GM18526 (cell line): Measurements from ENCODE around the gene COMMD10.

ENCODE experiments used
- POLR2A ChIP-seq: IDR thresholded peaks from 3 replicates; pipeline ENCODE4 v1.6.1; 2011; ENCODE audit not compliant: insufficient read length; ENCODE audit errors: extremely low read depth

Gene COMMD10

DNA sequence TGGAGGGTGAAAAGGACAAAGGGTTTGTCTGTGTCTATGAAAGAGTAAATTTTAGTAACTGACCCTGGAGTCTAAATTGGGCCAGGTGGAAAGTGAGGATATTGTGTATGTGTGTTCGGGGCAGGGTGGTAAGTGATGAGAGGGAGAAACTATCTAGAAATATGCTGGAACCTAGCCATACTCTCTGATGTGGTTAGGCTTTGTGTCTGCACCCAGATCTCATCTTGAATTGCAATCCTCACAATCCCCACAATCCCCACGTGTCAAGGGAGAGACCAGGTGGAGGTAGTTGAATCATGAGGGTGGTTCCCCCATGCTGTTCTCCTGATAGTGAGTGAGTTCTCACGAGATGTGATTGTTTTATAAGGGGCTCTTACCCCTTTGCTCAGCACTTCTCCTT, 60.6 kb downstream of the COMMD10 start:
- no peak for TF ChIP-seq POLR2A

DNA sequence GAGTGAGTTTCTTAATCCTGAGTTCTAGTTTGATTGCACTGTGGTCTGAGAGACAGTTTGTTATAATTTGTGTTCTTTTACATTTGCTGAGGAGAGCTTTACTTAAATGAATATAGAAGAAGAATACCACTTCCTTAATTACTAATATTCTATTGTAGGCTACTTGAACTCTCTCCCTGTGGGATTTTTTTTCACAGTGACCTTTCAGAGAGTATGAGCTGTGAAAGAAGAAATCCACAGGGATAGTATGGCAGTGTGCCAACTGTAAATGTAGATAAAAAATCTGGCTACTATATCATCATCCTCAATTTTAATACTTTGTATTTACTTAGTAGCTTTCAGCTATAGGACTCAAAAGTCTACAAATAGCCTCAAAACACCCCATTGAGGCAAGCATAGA, 67.3 kb downstream of the COMMD10 start:
- no peak for TF ChIP-seq POLR2A

DNA sequence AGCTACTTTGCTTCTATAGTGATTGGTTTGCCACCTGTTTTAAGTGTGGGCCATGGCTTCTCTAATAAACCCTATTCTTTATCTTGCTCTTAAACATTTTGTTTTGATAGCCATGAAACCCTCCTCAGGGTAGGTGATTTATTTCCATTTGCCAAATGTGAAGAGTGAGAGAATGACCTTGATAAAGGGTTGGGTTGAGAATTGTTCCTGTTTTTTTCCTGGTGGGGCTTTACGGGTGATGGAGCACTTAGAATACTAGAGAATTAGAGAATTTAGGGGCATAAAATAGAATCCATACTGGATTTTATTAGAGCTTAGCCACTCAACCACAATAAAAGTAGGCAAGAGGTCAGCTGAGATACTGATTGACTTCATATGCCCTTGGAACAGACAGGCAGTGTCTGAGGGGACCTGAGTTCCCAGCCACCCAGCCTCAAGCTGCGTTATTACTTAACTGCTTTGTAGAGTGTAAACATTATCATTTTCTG, 68.9 kb downstream of the COMMD10 start:
- TF ChIP-seq POLR2A = no peak

DNA sequence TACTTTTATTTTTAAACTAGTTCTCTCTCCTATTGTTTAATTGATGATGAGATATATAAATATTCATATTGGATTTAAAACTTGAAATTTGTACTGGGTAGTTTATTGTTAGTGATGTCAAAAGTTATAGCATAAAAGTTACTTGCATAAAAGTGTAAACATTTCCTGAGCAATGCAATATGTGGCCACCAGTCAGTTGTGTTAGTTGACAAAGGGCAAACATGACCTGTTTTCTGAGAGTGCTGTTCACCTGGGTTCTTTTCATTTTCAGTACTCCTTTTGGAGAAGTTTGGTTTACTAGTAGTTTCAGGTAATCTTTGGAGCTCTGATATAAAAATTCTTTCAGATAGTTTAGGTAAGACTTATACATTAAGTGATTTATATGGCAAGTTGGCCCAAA, 69.4 kb downstream of the COMMD10 start:
- TF ChIP-seq POLR2A = no peak

DNA sequence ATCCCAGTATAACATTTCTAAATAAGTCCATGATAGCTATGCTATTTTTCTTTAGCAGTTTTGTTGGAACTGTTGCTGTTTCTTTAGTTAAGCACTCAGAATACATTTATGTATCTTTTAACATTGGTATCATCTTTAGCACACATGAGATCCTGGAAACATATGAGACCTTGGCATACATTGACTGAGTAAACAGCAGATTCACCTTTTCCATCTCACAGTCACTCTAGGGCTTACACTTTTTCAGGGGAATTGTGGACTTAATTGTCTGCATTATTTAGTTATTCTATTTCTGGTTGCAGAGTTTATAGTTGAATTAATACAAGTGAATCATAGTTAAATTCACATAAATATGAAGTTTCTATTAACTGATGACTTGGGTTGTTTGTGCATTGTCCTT, 70.1 kb downstream of the COMMD10 start:
- no peak for TF ChIP-seq POLR2A

DNA sequence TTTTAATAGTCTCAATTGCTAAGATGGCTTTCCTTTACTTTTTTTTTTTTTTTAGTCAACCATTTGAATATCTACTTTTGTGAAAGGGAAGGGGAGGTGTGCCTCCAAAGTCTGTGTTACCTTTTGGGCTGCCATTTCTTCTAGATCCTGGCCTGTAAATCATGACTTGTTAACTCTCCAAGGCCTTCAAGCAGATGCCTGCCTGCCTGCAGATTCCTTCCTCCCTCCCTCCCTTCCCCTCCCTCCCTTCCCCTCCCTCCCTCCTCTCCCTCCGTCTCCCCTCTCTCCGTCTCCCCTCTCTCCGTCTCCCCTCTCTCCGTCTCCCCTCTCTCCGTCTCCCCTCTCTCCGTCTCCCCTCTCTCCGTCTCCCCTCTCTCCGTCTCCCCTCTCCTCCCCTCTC, 73.1 kb downstream of the COMMD10 start:
- TF ChIP-seq POLR2A = no peak

DNA sequence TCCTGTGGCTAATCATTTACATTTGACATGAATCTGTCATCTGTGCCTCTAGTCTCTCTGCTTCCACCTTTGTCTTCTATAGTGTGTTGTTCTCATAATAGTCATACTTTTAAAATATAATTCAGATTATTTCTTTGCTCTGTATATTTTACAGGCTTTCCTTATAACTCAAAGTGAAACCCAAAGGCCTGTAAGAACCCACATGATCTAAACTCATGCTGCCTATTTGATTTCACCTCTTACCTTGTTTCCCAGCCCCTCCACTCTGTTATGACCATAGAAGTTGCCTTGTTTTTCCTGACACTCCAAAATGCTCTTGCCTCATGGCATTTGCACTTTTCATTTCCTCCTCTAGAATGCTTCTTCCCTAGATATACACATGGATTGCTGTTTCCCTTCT, 74.2 kb downstream of the COMMD10 start:
- no peak for TF ChIP-seq POLR2A

DNA sequence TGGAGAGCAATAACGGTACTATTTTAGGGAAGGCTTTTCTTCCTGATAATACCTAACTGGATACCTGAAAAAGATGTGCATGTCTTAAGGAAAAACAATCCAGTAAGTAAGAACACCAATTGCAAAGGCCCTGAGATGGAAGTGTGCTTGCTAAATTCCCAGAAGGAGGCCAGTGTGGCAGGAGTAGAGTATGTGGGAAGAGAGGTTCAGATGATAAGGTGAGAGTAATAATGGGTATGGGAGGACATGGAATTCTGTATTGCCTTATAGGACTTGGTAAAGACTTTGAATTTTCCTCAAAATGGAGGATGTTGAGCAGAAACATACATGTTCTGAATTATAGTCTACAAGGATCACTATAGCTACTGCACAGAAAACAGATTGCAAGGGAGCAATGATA, 89.3 kb downstream of the COMMD10 start:
- no peak for TF ChIP-seq POLR2A

DNA sequence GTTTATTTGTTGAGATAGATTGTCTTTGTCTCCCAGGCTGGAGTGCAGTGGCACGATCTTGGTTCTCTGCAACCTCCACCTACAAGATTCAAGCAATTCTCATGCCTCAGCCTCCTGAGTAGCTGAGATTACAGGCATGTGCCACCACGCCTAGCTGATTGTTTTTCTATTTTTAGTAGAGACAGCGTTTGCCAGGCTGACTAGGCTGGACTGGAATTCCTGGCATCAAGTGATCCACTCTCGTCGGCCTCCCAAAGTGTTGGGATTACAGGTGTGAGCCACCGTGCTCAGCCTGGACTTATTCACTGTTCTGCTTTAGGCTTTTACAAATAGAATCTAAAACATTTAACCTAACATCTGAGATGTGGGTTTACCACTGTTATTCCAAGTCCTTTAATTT, 91.3 kb downstream of the COMMD10 start:
- no peak for TF ChIP-seq POLR2A

DNA sequence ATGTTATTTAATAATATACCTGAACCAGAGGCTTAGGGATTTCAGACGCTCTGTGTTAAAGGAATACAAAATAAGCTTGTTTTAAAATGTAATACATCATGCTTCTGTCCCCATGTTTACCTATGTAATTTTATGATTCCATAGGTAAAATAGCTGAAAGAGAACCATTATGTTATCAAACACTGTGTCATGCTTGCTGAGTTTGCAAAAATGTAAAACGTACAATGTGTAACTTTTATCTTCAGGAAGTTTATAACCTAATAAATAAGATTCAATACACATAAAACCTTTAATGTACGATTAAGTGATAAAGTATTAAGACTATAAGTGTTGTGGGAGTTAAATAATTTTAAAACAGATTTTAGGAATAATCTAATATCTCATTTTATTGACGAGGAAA, 94.1 kb downstream of the COMMD10 start:
- no peak for TF ChIP-seq POLR2A

DNA sequence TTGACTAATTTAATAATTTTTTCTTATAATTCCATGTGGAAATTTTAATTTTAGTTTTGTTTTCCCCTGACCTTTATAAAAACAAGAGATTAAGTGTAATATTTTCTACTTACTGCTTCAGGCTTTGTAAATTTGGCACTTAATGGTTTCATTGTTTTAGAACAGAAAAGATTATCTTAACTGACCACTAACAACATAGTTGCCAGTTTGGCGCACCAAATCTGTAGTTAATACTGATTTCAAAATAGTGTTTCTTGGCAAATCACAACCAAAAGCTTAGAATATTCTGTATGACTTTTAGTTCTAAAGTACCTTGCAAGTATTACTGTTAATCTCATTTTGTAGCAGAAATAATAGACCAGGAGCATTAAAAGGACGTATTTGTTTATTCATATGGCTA, 124.3 kb downstream of the COMMD10 start:
- no peak for TF ChIP-seq POLR2A

DNA sequence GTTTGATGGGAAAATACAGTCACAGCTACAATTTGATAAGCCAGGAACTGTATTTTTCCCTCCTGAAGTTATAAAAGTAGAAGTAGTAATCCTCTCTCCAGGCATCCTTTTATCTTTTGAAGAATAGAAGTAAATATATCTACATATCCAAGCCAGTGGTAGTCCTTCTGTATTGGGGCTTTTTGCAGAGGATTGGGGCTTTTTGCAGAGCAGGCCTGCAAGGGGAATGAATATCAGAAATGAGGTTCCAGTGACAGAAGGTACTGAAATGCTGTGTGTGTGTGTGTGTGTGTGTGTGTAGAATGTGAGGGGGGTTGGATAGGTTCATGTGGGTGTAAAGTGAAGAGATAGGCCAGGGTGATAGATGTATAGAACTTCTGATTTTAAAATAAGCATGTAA, 127.4 kb downstream of the COMMD10 start:
- TF ChIP-seq POLR2A = no peak

DNA sequence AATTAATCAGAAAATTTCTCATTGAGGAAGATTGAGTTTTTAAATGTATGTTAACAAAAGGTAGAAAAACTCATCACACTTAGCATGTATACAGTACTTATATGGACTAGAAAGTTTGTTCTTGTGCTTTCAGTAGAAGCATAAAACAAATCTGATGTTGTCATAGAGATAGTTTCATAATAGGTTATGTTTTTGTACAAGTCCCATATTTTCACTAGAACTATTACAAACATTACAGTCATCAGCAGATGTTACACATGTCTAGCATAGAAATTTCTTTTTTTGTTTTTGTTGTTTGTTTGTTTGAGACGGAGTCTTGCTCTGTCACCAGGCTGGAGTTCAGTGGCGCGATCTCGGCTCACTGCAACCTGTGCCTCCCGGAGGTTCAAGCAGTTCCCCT, 131.4 kb downstream of the COMMD10 start:
- TF ChIP-seq POLR2A = no peak

DNA sequence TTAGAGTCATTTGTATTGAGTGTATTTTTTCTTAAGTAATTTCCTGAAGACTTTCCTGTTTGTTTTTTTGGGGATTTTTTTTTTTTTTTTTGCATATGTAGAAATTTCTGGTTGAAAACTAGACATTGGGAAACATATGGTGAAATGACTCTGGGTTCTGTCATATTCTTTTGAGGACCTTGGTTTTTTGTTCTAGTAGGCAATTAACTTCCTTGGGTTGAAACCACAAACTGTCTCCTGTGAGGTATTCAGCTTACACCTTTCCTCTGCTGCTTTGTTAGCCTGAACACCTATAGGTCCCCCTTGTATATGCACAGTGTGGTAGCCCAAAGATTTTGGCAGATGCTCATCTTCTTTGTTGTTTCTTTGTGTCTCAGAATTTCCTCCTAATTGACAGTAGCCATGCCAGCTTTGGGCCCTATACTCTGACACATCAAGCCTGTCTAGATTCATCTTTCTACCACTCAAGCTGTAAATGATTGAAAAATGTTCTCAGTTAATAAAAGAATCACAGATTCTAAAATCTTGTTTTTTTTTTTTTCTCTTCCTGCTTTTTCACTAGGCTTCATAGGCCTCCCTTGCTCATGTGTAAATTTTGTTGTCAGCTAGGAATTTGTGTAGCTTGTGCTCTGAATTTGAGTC, 140.6 kb downstream of the COMMD10 start:
- no peak for TF ChIP-seq POLR2A

DNA sequence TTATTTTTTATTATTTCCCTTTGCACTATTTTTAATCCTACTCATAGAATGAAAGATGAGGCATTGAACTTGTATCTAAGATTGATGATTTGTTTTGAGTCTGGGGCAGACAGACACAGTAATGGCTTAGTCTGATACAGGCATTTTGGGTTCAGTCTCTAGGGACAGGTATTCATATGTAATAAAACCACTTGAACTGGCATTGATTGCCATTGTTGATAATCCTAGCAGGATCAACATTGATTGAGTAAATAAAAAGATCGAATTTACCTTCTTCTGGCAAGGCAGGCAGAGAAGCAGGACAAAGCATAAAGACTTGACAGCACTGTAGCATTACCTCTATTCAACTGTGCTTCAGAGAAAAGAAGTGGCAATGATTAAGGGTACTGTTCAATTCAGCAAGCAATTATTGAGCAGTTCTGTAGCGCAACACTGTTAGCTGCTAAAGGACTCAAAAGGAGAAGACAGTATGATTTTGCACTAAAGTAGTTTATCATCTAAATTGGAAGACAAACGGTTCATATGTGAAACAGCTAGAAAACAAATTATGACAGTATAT, 144.4 kb downstream of the COMMD10 start:
- TF ChIP-seq POLR2A = no peak

DNA sequence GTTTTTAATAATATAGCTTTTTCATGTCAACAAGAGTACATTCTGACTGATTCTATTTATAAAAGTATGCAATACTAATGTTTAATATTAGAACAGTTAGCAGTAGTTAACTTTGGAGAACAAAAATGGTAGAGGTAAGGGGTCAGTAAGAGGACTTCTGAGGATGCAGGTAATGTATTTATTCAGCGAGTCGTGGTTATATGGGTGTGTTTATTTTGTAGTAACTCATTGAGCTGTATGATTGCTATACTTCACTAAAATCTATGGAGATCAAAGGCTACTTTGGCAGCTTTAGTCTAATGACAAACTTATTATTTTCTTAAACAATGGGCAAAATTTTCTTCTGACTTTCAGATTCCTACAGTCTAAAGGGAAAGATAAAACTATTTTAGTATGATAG, 146.5 kb downstream of the COMMD10 start:
- no peak for TF ChIP-seq POLR2A

DNA sequence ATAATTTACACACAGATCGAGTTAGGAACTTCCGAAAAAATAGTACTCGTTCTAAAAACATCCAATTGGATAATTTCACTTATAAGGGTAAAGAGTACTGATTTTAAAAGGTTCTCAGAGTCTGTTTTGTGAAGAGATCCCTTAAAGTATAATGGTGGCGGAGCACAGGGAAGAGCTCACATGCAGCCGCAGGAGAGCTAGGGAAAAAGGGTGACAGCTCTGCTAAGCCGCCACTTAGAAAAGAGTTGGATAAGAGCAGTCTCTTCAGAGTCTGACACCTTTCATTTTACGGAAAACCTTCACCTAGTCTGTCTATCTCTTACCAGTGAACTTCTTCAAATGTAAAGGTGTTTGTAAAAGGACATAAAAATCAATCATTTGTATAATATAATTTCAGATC, 149.9 kb downstream of the COMMD10 start:
- TF ChIP-seq POLR2A = no peak

DNA sequence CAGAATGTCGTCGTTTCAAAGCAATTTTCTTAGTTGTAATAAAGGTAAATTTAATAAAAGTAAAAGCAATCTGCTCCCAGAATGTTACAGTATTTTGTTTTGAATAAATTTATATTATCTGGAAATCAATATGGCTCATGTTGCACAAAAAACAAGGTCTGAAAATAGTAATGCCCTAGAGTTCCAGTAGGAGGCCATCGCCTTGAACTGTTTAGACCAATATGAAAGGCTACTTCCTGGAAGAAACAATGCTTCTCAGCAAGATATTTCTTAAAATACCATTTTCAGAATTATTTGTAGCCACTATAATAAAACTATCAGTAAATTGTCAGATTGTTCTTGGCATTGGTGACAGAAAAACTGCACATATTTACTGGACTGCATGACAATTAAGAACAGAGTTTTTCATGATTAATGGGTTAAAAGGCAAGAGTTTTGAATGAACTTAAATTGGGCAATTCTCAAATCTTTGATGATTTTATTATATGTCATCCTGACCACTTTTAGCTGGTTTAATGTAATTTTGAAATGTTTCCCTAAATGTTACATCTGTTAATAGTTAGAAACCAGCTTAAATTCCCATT, 153.2 kb downstream of the COMMD10 start:
- TF ChIP-seq POLR2A = no peak

DNA sequence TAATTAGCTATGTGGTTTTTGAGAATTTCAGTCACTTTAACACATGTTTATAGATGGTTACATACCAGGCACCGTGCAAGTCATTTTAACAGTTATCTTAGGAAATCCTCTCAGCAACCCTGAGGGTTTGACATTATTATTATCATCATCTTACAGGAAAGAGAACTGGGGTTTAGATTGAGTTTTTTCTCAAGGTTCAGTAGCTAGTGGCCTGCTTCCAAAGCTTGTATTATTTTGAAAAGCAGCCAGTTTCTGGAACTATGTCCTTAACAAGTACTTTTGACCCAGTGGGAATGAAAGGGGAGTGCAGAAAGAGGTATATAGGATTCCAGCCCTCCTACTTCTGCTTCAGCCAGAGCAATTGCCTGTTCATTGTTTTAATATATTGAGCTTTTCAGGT, 157.5 kb downstream of the COMMD10 start:
- TF ChIP-seq POLR2A = no peak
